ENCODE data around the gene CITED4. TPM values are rescaled to one million over a fixed set of nuclear protein-coding genes. Genes with fewer than 3 reads are reported as not detected.

Gene CITED4
- total and polyA plus RNA-seq, 10 of the 15 experiments (the other 5 are each of a cell fraction or from before 2014, with no cell fraction given): 0.13 to 0.64 (median 0.26) TPM; not detected in 6

DNA sequence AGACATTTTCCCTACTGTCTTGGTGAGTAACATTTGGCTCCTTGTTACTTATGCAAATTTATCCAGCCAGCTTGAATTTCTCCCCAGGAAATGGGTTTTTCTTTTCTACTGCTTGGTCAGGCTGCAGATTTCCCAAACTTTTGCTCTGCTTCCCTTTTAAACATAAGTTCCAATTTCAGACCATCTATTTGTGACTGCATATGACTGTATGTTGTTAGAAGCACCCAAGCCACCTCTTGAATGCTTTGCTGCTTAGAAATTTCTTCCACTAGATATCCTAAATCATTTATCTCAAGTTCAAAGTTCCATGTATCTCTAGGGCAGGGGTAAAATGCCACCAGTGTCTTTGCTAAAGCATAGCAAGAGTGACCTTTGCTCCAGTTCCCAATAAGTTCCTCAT lies 32.3 kb upstream of the CITED4 start (continued):
- TF ChIP-seq YBX1 (IDR thresholded peaks at IDR 0.05): no peak

DNA sequence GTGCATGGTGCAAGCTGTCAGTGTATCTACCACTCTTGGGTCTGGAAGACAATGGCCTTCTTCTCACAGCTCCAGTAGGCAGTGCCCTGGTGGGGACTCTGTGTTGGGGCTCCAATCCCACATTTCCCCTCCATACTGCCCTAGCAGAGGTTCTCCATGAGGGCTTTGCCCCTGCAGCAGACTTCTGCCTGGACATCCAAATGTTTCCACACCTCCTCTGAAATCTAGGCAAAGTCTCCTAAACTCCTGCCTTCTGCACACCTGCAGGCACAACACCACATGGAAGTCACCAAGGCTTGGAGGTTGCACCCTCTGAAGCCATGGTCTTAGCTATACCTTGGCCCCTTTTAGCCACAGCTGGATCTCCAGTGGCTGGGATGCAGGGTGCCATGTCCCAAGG lies 31.8 kb upstream of the CITED4 start:
- RAD21 ChIA-PET (ENCODE audit: unreplicated experiment): no interaction called here
- FAIRE-seq (no peak), DNase-seq (ENCODE audit: low read depth, low spot score) (no peak), ATAC-seq (no peak)
- intact Hi-C loops (cut with micrococcal nuclease; ENCODE audit: unreplicated experiment) (no loop called here), in situ Hi-C loops (cut with MboI) (no loop called here)
- BruUV-seq (replicated peaks): no TSS peak
- Histone ChIP-seq H3K79me2 (ENCODE audit: control insufficient read depth, insufficient read depth, low read length) (no peaks in the 10 kb centered on the region), H3K4me2 (ENCODE audit: control insufficient read depth, insufficient read depth) (no peak overlapping the region), H3K9me3 (replicated peaks; ENCODE audit: control insufficient read depth, insufficient read depth, low read length) (peaks cover 13% of the 10 kb centered on the region; the same call in 2 of the 3 replicates), H3K4me3 (no peak overlapping the region), H3K27me3 (replicated peaks in 1 of 2; ENCODE audit: control insufficient read depth in 2 of 2, insufficient read depth in 2 of 2, low read length in 1 of 2) (no peaks in the 10 kb centered on the region), H2AFZ (ENCODE audit: control insufficient read depth, low read depth, low read length) (no peak overlapping the region), H3K9ac (ENCODE audit: control insufficient read depth, insufficient read depth, low read length) (no peak overlapping the region), H3K36me3 (ENCODE audit: control insufficient read depth in 2 of 2, insufficient read depth in 2 of 2, low read length in 1 of 2) (no peaks in the 10 kb centered on the region), H4K20me1 (ENCODE audit: control insufficient read depth, insufficient read depth) (no peaks in the 10 kb centered on the region), H3K27ac (ENCODE audit: control insufficient read depth, insufficient read depth) (no peak overlapping the region), H3K4me1 (ENCODE audit: control insufficient read depth, insufficient read depth, low read length) (peaks cover 4% of the 10 kb centered on the region; the same call in 1 of the 2 replicates)
- SMC1A ChIA-PET (ENCODE audit: uncharacterized antibody, unreplicated experiment): no interaction called here
- CTCF ChIA-PET: no interaction called here
- POLR2A ChIA-PET: no interaction called here
- TF ChIP-seq NFIC (IDR thresholded peaks at IDR 0.05; ENCODE audit: low read depth, low read length) (no peak), CREM (IDR thresholded peaks at IDR 0.05; ENCODE audit: low read depth) (no peak)
- TF ChIP-seq, protein P1, sequence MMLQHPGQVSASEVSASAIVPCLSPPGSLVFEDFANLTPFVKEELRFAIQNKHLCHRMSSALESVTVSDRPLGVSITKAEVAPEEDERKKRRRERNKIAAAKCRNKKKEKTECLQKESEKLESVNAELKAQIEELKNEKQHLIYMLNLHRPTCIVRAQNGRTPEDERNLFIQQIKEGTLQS (IDR thresholded peaks at IDR 0.05; ENCODE audit: borderline replicate concordance, extremely low read depth, low read depth, low read length): no peak

DNA sequence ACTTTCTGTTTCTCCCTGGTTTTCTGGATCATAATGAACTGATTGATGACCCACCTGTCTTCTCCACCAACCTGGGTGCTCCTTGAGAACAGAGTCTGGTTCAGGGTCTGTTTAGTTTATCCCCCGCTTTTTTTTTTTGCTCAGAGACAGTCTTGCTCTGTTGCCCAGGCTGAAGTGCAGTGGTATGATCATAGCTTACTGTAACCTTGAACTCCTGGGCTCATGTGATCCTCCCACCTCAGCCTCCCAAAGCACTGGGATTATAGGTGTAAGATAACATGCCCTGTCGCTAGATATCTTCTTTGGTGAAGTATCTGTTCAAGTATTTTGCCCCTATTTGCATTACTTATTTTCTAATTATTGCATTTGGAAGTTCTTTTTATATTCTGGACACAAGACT lies 30.2 kb upstream of the CITED4 start:
- ATAC-seq (no peak), FAIRE-seq (no peak), DNase-seq (ENCODE audit: low read depth, low spot score) (no peak)
- H2AFZ ChIP-seq (ENCODE audit: control insufficient read depth, low read depth, low read length): no peak overlapping the region
- SMC1A ChIA-PET (ENCODE audit: uncharacterized antibody, unreplicated experiment): no interaction called here
- H3K36me3 ChIP-seq (ENCODE audit: control insufficient read depth in 2 of 2, insufficient read depth in 2 of 2, low read length in 1 of 2): no peaks in the 10 kb centered on the region
- H3K27ac ChIP-seq (ENCODE audit: control insufficient read depth, insufficient read depth): no peak overlapping the region
- CTCF ChIA-PET: no interaction called here
- intact Hi-C loops (cut with micrococcal nuclease; ENCODE audit: unreplicated experiment): no loop called here
- BruUV-seq (replicated peaks): no TSS peak
- POLR2A ChIA-PET: no interaction called here
- H3K27me3 ChIP-seq (replicated peaks in 1 of 2; ENCODE audit: control insufficient read depth in 2 of 2, insufficient read depth in 2 of 2, low read length in 1 of 2): no peaks in the 10 kb centered on the region; a peak in 1 of 4 replicates
- no peak overlapping the region for H3K4me2 ChIP-seq (ENCODE audit: control insufficient read depth, insufficient read depth)
- WGBS (ENCODE audit: insufficient coverage, insufficient replicate concordance, low lambda C conversion rate, missing lambda C conversion rate): 35% methylated on average over 2 of the region's 2 CpGs
- no peaks in the 10 kb centered on the region for H3K4me1 ChIP-seq (ENCODE audit: control insufficient read depth, insufficient read depth, low read length)
- no peak overlapping the region for H3K9ac ChIP-seq (ENCODE audit: control insufficient read depth, insufficient read depth, low read length)
- no peaks in the 10 kb centered on the region for H4K20me1 ChIP-seq (ENCODE audit: control insufficient read depth, insufficient read depth)
- in situ Hi-C loops (cut with MboI): no loop called here
- no peaks in the 10 kb centered on the region for H3K79me2 ChIP-seq (ENCODE audit: control insufficient read depth, insufficient read depth, low read length)
- peaks cover 13% of the 10 kb centered on the region; the same call in 2 of the 3 replicates for H3K9me3 ChIP-seq (replicated peaks; ENCODE audit: control insufficient read depth, insufficient read depth, low read length)
- RAD21 ChIA-PET (ENCODE audit: unreplicated experiment): no interaction called here
- TF ChIP-seq RAD51 (IDR thresholded peaks at IDR 0.05): no peak
- no peak for TF ChIP-seq RAD21 (IDR thresholded peaks at IDR 0.05; ENCODE audit: insufficient read depth, low read depth, low read length)
- TF ChIP-seq WRNIP1 (IDR thresholded peaks at IDR 0.05; ENCODE audit: borderline replicate concordance, low read depth, low read length): no peak
- TF ChIP-seq, protein P2, sequence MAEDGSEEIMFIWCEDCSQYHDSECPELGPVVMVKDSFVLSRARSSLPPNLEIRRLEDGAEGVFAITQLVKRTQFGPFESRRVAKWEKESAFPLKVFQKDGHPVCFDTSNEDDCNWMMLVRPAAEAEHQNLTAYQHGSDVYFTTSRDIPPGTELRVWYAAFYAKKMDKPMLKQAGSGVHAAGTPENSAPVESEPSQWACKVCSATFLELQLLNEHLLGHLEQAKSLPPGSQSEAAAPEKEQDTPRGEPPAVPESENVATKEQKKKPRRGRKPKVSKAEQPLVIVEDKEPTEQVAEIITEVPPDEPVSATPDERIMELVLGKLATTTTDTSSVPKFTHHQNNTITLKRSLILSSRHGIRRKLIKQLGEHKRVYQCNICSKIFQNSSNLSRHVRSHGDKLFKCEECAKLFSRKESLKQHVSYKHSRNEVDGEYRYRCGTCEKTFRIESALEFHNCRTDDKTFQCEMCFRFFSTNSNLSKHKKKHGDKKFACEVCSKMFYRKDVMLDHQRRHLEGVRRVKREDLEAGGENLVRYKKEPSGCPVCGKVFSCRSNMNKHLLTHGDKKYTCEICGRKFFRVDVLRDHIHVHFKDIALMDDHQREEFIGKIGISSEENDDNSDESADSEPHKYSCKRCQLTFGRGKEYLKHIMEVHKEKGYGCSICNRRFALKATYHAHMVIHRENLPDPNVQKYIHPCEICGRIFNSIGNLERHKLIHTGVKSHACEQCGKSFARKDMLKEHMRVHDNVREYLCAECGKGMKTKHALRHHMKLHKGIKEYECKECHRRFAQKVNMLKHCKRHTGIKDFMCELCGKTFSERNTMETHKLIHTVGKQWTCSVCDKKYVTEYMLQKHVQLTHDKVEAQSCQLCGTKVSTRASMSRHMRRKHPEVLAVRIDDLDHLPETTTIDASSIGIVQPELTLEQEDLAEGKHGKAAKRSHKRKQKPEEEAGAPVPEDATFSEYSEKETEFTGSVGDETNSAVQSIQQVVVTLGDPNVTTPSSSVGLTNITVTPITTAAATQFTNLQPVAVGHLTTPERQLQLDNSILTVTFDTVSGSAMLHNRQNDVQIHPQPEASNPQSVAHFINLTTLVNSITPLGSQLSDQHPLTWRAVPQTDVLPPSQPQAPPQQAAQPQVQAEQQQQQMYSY (CRISPR knock-in tag; IDR thresholded peaks at IDR 0.05): no peak
- TF ChIP-seq STAT3 (IDR thresholded peaks at IDR 0.05; ENCODE audit: low read depth, low read length): no peak
- TF ChIP-seq SMAD5 (IDR thresholded peaks at IDR 0.05; ENCODE audit: low read depth): no peak
- TF ChIP-seq MYB (IDR thresholded peaks at IDR 0.05; ENCODE audit: borderline replicate concordance, low read depth, low read length): no peak
- no peak for TF ChIP-seq NR2C1 (IDR thresholded peaks at IDR 0.05)
- H3K4me3 ChIP-seq: no peak overlapping the region

Measured in GM12878 (cell line).